H1 (cell line): Measurements from ENCODE around the gene STIM1. TPM values are rescaled to one million over a fixed set of nuclear protein-coding genes. Genes with fewer than 3 reads are reported as not detected.

Experiments used
- ASH2L ChIP-seq: fragments of 200-600, 300-600 bp; sonication (generic); IDR thresholded peaks from one replicate; pipeline ENCODE4 v1.7.1; 2017; ENCODE audit warnings: low read length
- ATF3 ChIP-seq: IDR thresholded peaks from 2 replicates; pipeline ENCODE4 v1.6.1; 2011; ENCODE audit warnings: low read depth, mild to moderate bottlenecking, low read length; ENCODE audit not compliant: insufficient read depth
- BACH1 ChIP-seq: IDR thresholded peaks from 2 replicates; pipeline ENCODE4 v1.6.1; 2012; ENCODE audit warnings: low read length, improper control_type of control experiment
- CHD1 ChIP-seq: IDR thresholded peaks from 2 replicates; pipeline ENCODE4 v1.6.1; 2012; ENCODE audit warnings: low read depth, low read length, improper control_type of control experiment
- CHD2 ChIP-seq: IDR thresholded peaks from 2 replicates; pipeline ENCODE4 v1.6.1; 2012; ENCODE audit warnings: low read length, improper control_type of control experiment
- CREB1 ChIP-seq: IDR thresholded peaks from 2 replicates; pipeline ENCODE4 v1.6.1; 2012; ENCODE audit warnings: inconsistent platforms
- CTBP2 ChIP-seq: IDR thresholded peaks from 2 replicates; pipeline ENCODE4 v1.7.0; 2011; ENCODE audit warnings: borderline replicate concordance, mild to moderate bottlenecking, moderate library complexity, mixed read lengths, low read length; ENCODE audit not compliant: insufficient read depth, insufficient read length
- E2F6 ChIP-seq: IDR thresholded peaks from 2 replicates; pipeline ENCODE4 v1.6.1; 2012; ENCODE audit warnings: inconsistent platforms
- EP300 ChIP-seq, 2 experiments: IDR thresholded peaks; 1 replicate in 1 of 2; 2 replicates in 1 of 2; pipeline ENCODE4 v1.6.1; 2011 to 2012; ENCODE audit warnings: low read depth in 2 of 2, low read length in 2 of 2, mild to moderate bottlenecking in 2 of 2, borderline replicate concordance in 1 of 2, inconsistent platforms in 1 of 2, moderate library complexity in 1 of 2
- HDAC6 ChIP-seq: IDR thresholded peaks from one replicate; pipeline ENCODE4 v1.7.1; 2012; ENCODE audit warnings: low read depth, mild to moderate bottlenecking, inconsistent platforms, low read length, moderate library complexity
- JUND ChIP-seq: IDR thresholded peaks from 2 replicates; pipeline ENCODE4 v1.6.1; 2011; ENCODE audit warnings: mild to moderate bottlenecking, improper control_type of control experiment, low read length
- KDM1A ChIP-seq: fragments of 200-600, 300-600 bp; sonication (generic); IDR thresholded peaks from 2 replicates; pipeline ENCODE4 v1.7.1; 2016; ENCODE audit warnings: mild to moderate bottlenecking, low read length, borderline replicate concordance
- POLR2AphosphoS5 ChIP-seq: IDR thresholded peaks from 2 replicates; pipeline ENCODE4 v1.6.1; 2011; ENCODE audit warnings: low read depth, low read length
- RBBP5 ChIP-seq: IDR thresholded peaks from 2 replicates; pipeline ENCODE4 v1.7.1; 2012; ENCODE audit warnings: low read depth, mild to moderate bottlenecking, inconsistent platforms, low read length, moderate library complexity, borderline replicate concordance
- RXRA ChIP-seq: IDR thresholded peaks from 2 replicates; pipeline ENCODE4 v1.6.1; 2011; ENCODE audit warnings: low read depth, mild to moderate bottlenecking, low read length, moderate library complexity; ENCODE audit not compliant: insufficient read depth
- SAP30 ChIP-seq: fragments of 300-600 bp; sonication (generic); IDR thresholded peaks from 2 replicates; pipeline ENCODE4 v1.7.1; 2012; ENCODE audit warnings: low read length, moderate library complexity, mild to moderate bottlenecking, inconsistent platforms; ENCODE audit not compliant: insufficient read depth, insufficient replicate concordance
- SIN3A ChIP-seq, 2 experiments: IDR thresholded peaks in 1 of 2; conservative IDR thresholded peaks in 1 of 2; 2 replicates each; pipeline ENCODE4 v1.6.1; 2011 to 2012; ENCODE audit warnings: low read length in 2 of 2, improper control_type of control experiment in 1 of 2, low read depth in 1 of 2, mild to moderate bottlenecking in 1 of 2
- SIRT6 ChIP-seq: IDR thresholded peaks from one replicate; pipeline ENCODE4 v1.7.1; 2012; ENCODE audit warnings: low read length, inconsistent platforms
- USF2 ChIP-seq: IDR thresholded peaks from 2 replicates; pipeline ENCODE4 v1.6.1; 2011; ENCODE audit warnings: low read length, improper control_type of control experiment
- YY1 ChIP-seq: IDR thresholded peaks from 2 replicates; pipeline ENCODE4 v1.6.1; 2011; ENCODE audit warnings: low read depth, mild to moderate bottlenecking, low read length
- ZNF274 ChIP-seq: IDR thresholded peaks from 2 replicates; pipeline ENCODE4 v1.7.0; 2012; ENCODE audit warnings: low read length, borderline replicate concordance; ENCODE audit errors: extremely low read depth
- polyA plus RNA-seq, 7 experiments: library from polyadenylated mRNA; depleted of rRNA in 3 of 7; stranded (reverse) in 5 of 7; unstranded in 2 of 7; fragments of >200 nt in 5 of 7; fragments of 200-250 nt in 2 of 7; gene quantifications; 1 replicate in 5 of 7; 2 replicates in 1 of 7; 4 replicates in 1 of 7; pipeline versions ENCODE4 v1.2.1 to v1.2.3, GENCODE V29; 2011 to 2013; ENCODE audit warnings: missing spikeins in 2 of 7, mixed read lengths in 2 of 7
- total RNA-seq: library from RNA; stranded (reverse); fragmentation: NEBNext Ultra II Directional; extraction: Animal tissue kit (Norgen Biotek cat#: 25700); gene quantifications from 2 replicates; pipeline ENCODE4 v1.2.1, GENCODE V29; 2021

STIM1 gene
- total and polyA plus RNA-seq, 2 of the 8 experiments (the other 6 are each of a cell fraction or from before 2014, with no cell fraction given) = 11.1 to 12.2 TPM

- TF ChIP-seq SAP30 = no peak
- TF ChIP-seq KDM1A = no peak
- no peak for TF ChIP-seq HDAC6
- peak; percentile 53 for TF ChIP-seq ASH2L
- TF ChIP-seq USF2 = no peak
- peak in 1 of 2 experiments; percentile 80; a peak in 2 of 4 replicates for TF ChIP-seq SIN3A (conservative IDR thresholded peaks at IDR 0.05 in 1 of 2, IDR thresholded peaks at IDR 0.05 in 1 of 2; ENCODE audit: low read depth in 1 of 2, low read length in 2 of 2)
- no peak for TF ChIP-seq JUND
- TF ChIP-seq BACH1 = no peak
- no peak for TF ChIP-seq SIRT6
- TF ChIP-seq ZNF274 = no peak
- no peak for TF ChIP-seq POLR2AphosphoS5
- TF ChIP-seq E2F6 = peak; percentile 86
- TF ChIP-seq YY1 = 0 out of 2 replicates have a peak, but pooled peaks have one; percentile 62
- TF ChIP-seq RXRA = no peak
- no peak for TF ChIP-seq RBBP5
- no peak for TF ChIP-seq CHD1
- peak; percentile 87 for TF ChIP-seq CREB1
- TF ChIP-seq CHD2 = 0 out of 2 replicates have a peak, but pooled peaks have one; percentile 24
- TF ChIP-seq EP300 (IDR thresholded peaks at IDR 0.05; ENCODE audit: borderline replicate concordance in 1 of 2, low read depth in 2 of 2, low read length in 2 of 2) = peak in 1 of 2 experiments; percentile 67; a peak in 1 of 3 replicates
- TF ChIP-seq ATF3 = 0 out of 2 replicates have a peak, but pooled peaks have one; percentile 25
- TF ChIP-seq CTBP2 = no peak
Measured at GRCh38 chr11:3854977-3855807, at the start of gene STIM1 (continued).
